Activated CD4-positive, alpha-beta T cell treated with anti-CD3 and anti-CD28 coated beads, Interleukin-2, amount 50 U/mL, for 24 hours (primary cell): Measurements from ENCODE around the gene CCDC77.
A peak's percentile ranks its signal among the peaks of the same experiment; 100 is the strongest.

ENCODE experiments used
- DNase-seq, 2 donors: peaks; one replicate each; pipeline ENCODE4 v3.0.0-alpha.2; 2020; ENCODE audit warnings: low read depth in 1 of 2, low spot score in 1 of 2

Gene CCDC77

GRCh38 chr12:452667-453210 is 51.3 kb downstream of the CCDC77 start:
- DNase-seq = peak in 1 of 2 donors; percentile 23

- DNase-seq = no peak
Observed at GRCh38 chr12:454833-455232, 53.4 kb downstream of the CCDC77 start.

GRCh38 chr12:455821-456220 is 54.4 kb downstream of the CCDC77 start:
- DNase-seq = no peak

GRCh38 chr12:457676-458075 is 56.2 kb downstream of the CCDC77 start:
- DNase-seq = no peak

GRCh38 chr12:459050-459429 is 57.6 kb downstream of the CCDC77 start:
- no peak for DNase-seq

- no peak for DNase-seq
Observed at GRCh38 chr12:459430-460258, 58.2 kb downstream of the CCDC77 start, which contains the start of gene B4GALNT3. TSS of gene B4GALNT3 (plus strand) at chr12:459939. CDS start at chr12:460377, 438 bp downstream.

- no peak for DNase-seq
Observed at GRCh38 chr12:460261-461230, 59.1 kb downstream of the CCDC77 start.

- DNase-seq = no peak
Observed at GRCh38 chr12:461425-461824, 60.0 kb downstream of the CCDC77 start.

GRCh38 chr12:462936-463705 is 61.7 kb downstream of the CCDC77 start:
- no peak for DNase-seq

GRCh38 chr12:464484-465267 is 63.2 kb downstream of the CCDC77 start:
- DNase-seq = no peak

- no peak for DNase-seq
Observed at GRCh38 chr12:466039-466438, 64.6 kb downstream of the CCDC77 start.

GRCh38 chr12:466762-467161 is 65.3 kb downstream of the CCDC77 start:
- no peak for DNase-seq

GRCh38 chr12:467591-467990 is 66.1 kb downstream of the CCDC77 start:
- DNase-seq = no peak

- no peak for DNase-seq
Observed at GRCh38 chr12:468671-469389, 67.4 kb downstream of the CCDC77 start.

GRCh38 chr12:470133-470532 is 68.7 kb downstream of the CCDC77 start:
- no peak for DNase-seq

GRCh38 chr12:473198-473597 is 71.8 kb downstream of the CCDC77 start:
- no peak for DNase-seq

GRCh38 chr12:473863-474577 is 72.6 kb downstream of the CCDC77 start:
- DNase-seq = no peak

- no peak for DNase-seq
Observed at GRCh38 chr12:475286-475685, 73.8 kb downstream of the CCDC77 start.

- DNase-seq = no peak
Observed at GRCh38 chr12:479161-479560, 77.7 kb downstream of the CCDC77 start.
